Measurements from ENCODE around the gene ECM1.

The ECM1 gene

GRCh38 chr1:150545486-150546032 is 37.6 kb downstream of the ECM1 start:
- DNase-seq (ENCODE audit: low read depth), result no peak

GRCh38 chr1:150546294-150546937 is 38.5 kb downstream of the ECM1 start:
- DNase-seq (ENCODE audit: low read depth), result no peak

- DNase-seq (ENCODE audit: low read depth), result no peak
These were observed 40.4 kb downstream of the ECM1 start for GRCh38 chr1:150548324-150548631.

- no peak for DNase-seq (ENCODE audit: low read depth)
These were observed 41.0 kb downstream of the ECM1 start, which contains the start of gene ADAMTSL4 for GRCh38 chr1:150548632-150549495. TSS of gene ADAMTSL4 (plus strand) at chr1:150549408. CDS start at chr1:150552289, 2,881 bp downstream.

GRCh38 chr1:150549496-150550221 is 41.8 kb downstream of the ECM1 start:
- no peak for DNase-seq (ENCODE audit: low read depth)

GRCh38 chr1:150550222-150551050 is 42.5 kb downstream of the ECM1 start:
- no peak for DNase-seq (ENCODE audit: low read depth)

- DNase-seq (ENCODE audit: low read depth), result no peak
These were observed 43.3 kb downstream of the ECM1 start for GRCh38 chr1:150551051-150551783.

- no peak for DNase-seq (ENCODE audit: low read depth)
These were observed 43.8 kb downstream of the ECM1 start for GRCh38 chr1:150551784-150552127.

- no peak for DNase-seq (ENCODE audit: low read depth)
These were observed 44.4 kb downstream of the ECM1 start for GRCh38 chr1:150552128-150552910.

- no peak for DNase-seq (ENCODE audit: low read depth)
These were observed 45.0 kb downstream of the ECM1 start for GRCh38 chr1:150552911-150553289.

GRCh38 chr1:150553392-150554085 is 45.6 kb downstream of the ECM1 start:
- DNase-seq (ENCODE audit: low read depth), result no peak

GRCh38 chr1:150554086-150554452 is 46.2 kb downstream of the ECM1 start:
- DNase-seq (ENCODE audit: low read depth), result no peak

GRCh38 chr1:150555198-150555970 is 47.5 kb downstream of the ECM1 start:
- no peak for DNase-seq (ENCODE audit: low read depth)

- no peak for DNase-seq (ENCODE audit: low read depth)
These were observed 48.3 kb downstream of the ECM1 start for GRCh38 chr1:150555971-150556865.

- DNase-seq (ENCODE audit: low read depth), result no peak
These were observed 49.2 kb downstream of the ECM1 start for GRCh38 chr1:150557065-150557600.

GRCh38 chr1:150557813-150558212 is 49.9 kb downstream of the ECM1 start:
- DNase-seq (ENCODE audit: low read depth), result no peak

- DNase-seq (ENCODE audit: low read depth), result no peak
These were observed 50.4 kb downstream of the ECM1 start for GRCh38 chr1:150558303-150558704.

Data from activated T-helper 9 cell treated with anti-CD3 and anti-CD28 coated beads, Interleukin-2, amount 50 U/mL, for 16 hours (primary cell).